ENCODE results near the gene TMEM53.
"Not testable (repeated sequence)": the region's sequence is repeated elsewhere in the genome, so short reads cannot be mapped to it uniquely, and the experiment has no call there.

Gene TMEM53

DNA sequence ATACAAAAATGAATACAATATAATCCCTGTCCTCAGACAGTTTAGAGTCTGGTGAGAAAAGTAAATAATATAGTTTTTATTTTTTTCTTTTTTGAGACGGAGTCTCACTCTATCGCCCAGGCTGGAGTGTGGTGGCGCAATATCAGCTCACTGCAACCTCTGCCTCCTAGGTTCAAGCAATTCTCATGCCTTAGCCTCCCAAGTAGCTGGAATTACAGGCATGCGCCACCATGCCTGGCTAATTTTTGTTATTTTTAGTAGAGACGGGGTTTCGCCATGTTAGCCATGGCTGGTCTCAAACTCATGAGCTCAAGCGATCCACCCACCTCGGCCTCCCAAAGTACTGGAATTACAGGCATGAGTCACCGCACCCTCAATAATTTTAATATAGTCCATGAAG lies 25.1 kb upstream of the TMEM53 start:
- not testable (repeated sequence) for DNase-seq (ENCODE audit: low read depth, low spot score); H3K27ac ChIP-seq

DNA sequence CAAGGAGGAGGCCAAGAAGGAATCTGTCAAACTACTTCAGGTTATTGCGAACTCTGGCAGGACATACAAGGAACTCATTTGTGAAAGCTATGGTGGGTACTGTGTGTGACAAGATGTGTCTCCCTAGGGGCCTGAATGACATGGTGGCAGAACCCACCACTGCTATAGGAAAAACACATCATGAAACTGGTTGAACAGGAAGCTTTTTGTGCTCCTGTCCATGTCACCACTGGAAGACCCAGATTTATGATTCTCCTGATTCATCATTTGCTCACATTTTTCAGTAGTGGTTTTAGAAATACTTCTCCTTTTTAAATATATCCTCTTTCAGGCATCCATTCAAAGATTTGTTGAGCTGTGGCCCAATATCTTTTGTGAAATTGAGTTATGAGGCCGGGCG lies 23.9 kb upstream of the TMEM53 start:
- DNase-seq (ENCODE audit: low read depth, low spot score) = no peak
- H3K27ac ChIP-seq = no peak overlapping the region

GRCh38 chr1:44696789-44697345 lies 22.6 kb upstream of the TMEM53 start:
- no peak for DNase-seq (ENCODE audit: low read depth, low spot score)
- no peak overlapping the region for H3K27ac ChIP-seq

DNA sequence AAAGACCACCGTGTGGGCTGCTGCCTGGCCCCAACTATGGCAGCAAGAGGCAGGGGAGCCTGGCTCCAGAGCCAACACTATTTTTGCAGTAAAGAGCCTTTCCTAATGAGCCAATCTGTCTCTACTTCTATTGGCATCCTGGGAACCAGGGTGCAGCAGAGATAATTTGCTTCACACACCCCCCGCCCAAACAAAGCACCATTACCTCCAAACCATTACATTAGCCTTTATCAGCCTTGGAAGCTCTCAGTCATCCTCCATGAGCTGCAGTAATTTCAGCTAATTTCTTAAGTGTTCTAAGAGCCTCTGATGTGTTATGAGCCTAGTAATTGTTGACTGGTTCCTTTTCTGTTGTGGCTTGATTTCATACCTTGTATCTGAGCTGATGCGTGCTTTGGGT lies 21.8 kb upstream of the TMEM53 start:
- H3K27ac ChIP-seq = no peak overlapping the region

GRCh38 chr1:44695671-44696070 lies 21.4 kb upstream of the TMEM53 start:
- H3K27ac ChIP-seq = no peak overlapping the region

More for the DNA sequence above, 21.8 kb upstream of the TMEM53 start:
- DNase-seq (ENCODE audit: low read depth, low spot score) = no peak

GRCh38 chr1:44694863-44695478 lies 20.7 kb upstream of the TMEM53 start:
- H3K27ac ChIP-seq = no peak overlapping the region
- no peak for DNase-seq (ENCODE audit: low read depth, low spot score)

More at GRCh38 chr1:44695671-44696070, 21.4 kb upstream of the TMEM53 start:
- DNase-seq (ENCODE audit: low read depth, low spot score) = no peak

GRCh38 chr1:44693900-44694299 lies 19.6 kb upstream of the TMEM53 start:
- H3K27ac ChIP-seq = peak overlapping the region; percentile 11
- no peak for DNase-seq (ENCODE audit: low read depth, low spot score)

- peak overlapping the region; percentile 11 for H3K27ac ChIP-seq
- DNase-seq (ENCODE audit: low read depth, low spot score) = no peak
These were observed 18.9 kb upstream of the TMEM53 start for GRCh38 chr1:44693159-44693558.

GRCh38 chr1:44689447-44689765 lies 15.1 kb upstream of the TMEM53 start:
- H3K27ac ChIP-seq = no peak overlapping the region
- DNase-seq (ENCODE audit: low read depth, low spot score) = no peak

DNA sequence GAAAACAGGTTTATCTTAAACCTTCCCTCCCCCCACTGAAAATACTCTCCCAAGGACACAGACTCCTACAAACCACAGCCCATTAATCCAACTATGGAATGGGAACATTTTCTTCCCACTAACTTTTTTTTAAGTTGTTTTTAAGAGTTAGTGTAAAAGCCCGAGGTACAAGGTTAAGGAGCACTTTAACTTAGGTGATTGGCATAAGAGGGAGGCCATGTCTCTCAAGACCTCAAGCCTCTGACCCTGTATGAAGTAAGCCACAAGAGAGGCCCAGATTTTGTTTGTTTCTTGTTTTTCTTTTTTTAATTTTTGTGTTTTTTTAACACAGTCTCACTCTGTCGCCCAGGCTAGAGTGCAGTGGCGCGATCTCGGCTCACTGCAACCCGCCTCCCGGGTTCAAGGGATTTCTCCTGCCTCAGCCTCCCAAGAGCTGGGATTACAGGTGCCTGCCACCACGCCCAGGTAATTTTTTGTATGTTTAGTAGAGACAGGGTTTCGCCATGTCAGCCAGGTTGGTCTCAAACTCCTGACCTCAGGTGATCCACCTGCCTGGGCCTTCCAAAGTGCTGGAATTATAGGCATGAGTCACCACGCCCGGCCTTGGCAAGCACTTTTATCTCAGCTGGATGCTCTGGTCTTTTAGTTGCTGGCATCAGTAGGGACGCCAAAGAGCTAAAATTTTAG lies 14.6 kb upstream of the TMEM53 start:
- DNase-seq (ENCODE audit: low read depth, low spot score) = no peak
- H3K27ac ChIP-seq = no peak overlapping the region

- no peak overlapping the region for H3K27ac ChIP-seq
- no peak for DNase-seq (ENCODE audit: low read depth, low spot score)
These were observed 11.6 kb upstream of the TMEM53 start for GRCh38 chr1:44685881-44686280.

GRCh38 chr1:44685218-44685617 lies 10.9 kb upstream of the TMEM53 start:
- no peak for DNase-seq (ENCODE audit: low read depth, low spot score)
- H3K27ac ChIP-seq = no peak overlapping the region

DNA sequence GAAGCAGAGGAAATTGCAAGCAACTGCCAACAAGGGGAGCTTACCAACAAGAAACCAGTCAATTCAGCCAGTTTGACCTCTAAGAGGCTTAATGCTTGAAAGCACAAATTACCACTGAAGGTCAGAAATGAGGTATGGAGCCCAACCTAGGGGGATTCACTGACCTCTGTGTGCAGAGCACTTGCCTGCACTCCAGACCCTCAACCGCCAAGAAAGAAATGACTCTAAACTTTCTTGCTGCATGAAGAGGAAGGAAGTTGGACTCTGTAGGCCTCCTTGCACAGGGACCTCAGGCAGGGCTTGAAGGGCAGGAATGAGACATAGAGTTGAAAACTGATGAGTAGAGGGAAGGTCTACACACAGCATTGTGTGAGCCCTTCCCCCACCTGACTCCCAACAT lies 10.2 kb upstream of the TMEM53 start:
- DNase-seq (ENCODE audit: low read depth, low spot score) = no peak
- no peak overlapping the region for H3K27ac ChIP-seq

- DNase-seq (ENCODE audit: low read depth, low spot score) = no peak
- H3K27ac ChIP-seq = no peak overlapping the region
These were observed 8.6 kb upstream of the TMEM53 start for GRCh38 chr1:44682883-44683265.

DNA sequence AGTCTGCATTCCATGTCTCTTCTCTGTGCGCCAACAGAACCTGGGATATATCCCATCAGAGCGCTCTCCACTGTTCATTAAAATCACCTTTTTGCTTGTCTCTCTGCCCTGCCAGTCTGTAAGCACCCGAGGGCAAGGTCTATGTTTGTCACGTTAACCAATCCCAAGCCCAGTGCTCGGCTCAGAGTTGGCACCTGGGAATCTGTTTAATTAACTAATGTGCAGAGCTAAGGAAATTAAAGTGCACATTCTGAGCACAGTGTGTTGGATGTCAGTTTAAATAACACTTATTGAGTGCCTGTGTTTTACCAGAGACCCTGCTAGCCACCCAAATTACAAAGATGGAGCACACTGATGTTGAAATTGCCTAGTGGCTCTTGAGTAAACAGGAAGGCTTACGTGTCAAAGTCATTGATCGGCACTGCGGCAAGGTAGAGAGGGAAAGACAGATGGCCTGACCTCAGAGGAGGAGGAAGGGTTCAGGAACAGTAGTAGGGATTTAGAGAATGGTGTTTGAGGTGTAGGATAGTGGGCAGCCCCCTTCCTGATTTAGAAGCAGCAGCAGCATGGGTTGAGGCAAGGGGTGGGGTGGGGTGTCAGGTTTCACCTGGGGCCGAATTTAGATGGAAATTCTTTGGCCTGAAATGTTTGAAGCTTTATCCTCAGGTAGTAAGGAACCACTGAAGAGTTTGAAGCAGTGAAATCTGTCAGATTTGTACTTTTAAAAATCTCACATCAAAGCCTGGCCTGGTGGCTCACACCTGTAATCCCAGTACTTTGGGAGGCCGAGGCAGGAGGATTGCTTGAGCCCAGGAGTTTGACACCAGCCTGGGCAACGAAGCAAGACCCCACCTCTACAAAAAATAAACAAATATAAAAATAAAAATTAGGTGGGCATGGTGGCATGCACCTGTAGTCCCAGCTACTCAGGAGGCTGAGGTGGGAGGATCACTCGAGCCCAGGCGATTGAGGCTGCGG lies 7.9 kb upstream of the TMEM53 start:
- DNase-seq (ENCODE audit: low read depth, low spot score) = no peak
- no peak overlapping the region for H3K27ac ChIP-seq

DNA sequence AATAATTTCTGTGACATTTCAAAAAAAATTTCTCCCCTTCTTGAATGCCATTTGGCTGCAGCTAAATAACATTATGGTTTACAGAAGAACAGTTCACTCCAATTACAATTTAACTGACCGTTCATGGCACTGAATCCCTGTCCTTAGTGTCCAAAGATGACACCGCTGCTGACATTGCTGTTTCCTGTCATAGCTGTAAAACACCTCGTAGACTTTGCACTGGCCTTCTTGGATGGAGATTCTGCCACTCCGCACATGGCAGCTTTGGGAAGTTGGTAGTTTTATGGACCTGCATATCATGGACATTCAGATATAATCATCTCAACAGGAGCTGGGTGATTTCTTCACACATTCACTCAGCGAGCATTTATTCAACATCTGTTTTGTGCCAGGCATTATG lies 5.2 kb upstream of the TMEM53 start:
- no peak for DNase-seq (ENCODE audit: low read depth, low spot score)
- no peak overlapping the region for H3K27ac ChIP-seq

DNA sequence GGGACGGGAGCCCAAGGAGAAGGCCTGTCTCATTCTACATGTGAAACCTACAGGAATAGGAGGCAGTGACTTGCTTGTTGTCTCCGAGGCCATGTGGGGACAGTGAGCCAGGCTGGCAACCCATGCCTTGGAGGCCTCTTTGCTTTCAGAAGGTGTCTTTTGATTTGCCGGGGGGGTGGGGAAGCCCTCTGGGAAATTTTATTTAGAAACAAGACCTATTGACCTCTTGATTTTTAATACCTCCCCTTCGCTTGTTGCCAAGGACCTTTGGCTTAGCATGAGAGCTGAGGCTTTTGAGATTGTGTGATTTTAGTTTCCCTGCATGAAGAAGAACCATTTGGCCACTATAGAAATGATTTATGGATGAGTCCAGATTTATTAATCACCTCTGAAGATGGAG lies 4.3 kb upstream of the TMEM53 start:
- no peak overlapping the region for H3K27ac ChIP-seq
- no peak for DNase-seq (ENCODE audit: low read depth, low spot score)

DNA sequence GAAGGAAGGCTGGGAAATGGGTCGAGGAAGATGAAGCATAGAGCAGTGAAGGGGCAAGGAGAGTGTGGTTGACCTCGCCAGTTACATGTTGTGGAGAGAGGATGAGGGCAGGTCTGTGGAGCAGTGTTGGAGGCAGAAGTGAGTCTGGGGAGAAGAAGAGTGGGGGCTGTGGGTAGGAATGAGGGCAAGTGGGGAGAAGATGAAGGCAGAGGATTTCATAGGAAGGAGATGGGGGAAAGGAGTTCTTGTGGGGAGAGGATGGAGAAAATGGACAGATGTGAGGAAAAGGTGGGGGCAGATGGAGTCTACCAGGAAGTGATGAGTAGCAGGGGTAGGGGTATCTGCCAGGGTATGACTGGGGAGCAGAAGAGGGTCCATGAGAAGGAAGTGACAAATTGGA lies 3.8 kb upstream of the TMEM53 start:
- DNase-seq (ENCODE audit: low read depth, low spot score) = no peak
- H3K27ac ChIP-seq = no peak overlapping the region

GRCh38 chr1:44677201-44677766 lies 3.0 kb upstream of the TMEM53 start:
- DNase-seq (ENCODE audit: low read depth, low spot score) = no peak
- H3K27ac ChIP-seq = no peak overlapping the region

DNA sequence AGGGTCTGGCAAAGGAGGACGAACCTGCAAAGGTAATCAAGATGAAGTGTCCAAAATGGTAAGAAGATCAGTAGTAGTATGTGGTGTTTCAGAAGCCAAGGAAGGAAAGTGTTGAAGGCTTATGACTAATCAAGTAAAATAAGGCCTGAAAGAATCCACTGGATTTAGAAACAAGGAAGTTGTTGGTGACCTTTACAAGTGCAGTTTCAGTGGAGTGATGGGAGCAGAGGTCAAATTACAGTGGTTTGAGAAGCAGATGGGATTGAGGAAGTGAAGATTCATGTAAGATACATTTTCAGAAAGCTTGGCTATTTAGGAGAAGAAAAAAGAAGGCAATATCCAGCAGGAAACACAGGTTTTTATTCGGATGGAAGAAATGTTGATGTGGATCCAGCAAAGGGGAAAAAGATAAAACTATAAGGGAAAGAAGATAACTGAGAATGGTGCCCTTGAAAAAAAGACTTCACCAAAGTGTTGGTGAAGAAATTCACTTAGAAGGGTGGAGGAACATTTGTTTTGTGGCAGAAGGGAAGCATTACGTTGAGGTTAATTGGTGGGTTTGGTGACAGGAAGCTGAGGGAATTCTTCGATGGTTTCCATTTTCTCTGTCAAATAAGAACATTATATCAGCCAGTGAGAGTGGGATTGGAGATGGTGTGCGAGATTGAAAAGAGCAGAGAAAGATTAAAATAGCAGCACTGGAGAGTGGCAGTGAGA lies 2.4 kb upstream of the TMEM53 start:
- DNase-seq (ENCODE audit: low read depth, low spot score) = no peak
- H3K27ac ChIP-seq = peak overlapping the region; percentile 36

Data from epithelial cell of prostate (primary cell).